Measurements from ENCODE around the gene UPF2. TPM values are rescaled to one million over a fixed set of nuclear protein-coding genes. Genes with fewer than 3 reads are reported as not detected.

UPF2 gene
- total and polyA plus RNA-seq, 2 of the 4 experiments (the other 2 are of a cell fraction), result 9.2 to 14.3 TPM

GRCh38 chr10:12055732-12056131 is 13.1 kb upstream of the UPF2 start:
- intact Hi-C loops (cut with micrococcal nuclease) (no loop called here), dilution Hi-C loops (cut with HindIII; ENCODE audit: low sequenced_read_pairs, unreplicated experiment) (no loop called here), in situ Hi-C loops (cut with MboI; ENCODE audit: low sequenced_read_pairs) (no loop called here)
- Histone ChIP-seq H2BK120ac (ENCODE audit: low read depth, low read length) (no peak overlapping the region), H2AFZ (replicated peaks; ENCODE audit: low read length, poor library complexity) (no peak overlapping the region), H3K36me3 (ENCODE audit: control insufficient read depth, insufficient read depth, low read length) (no peaks in the 10 kb centered on the region), H3K9ac (ENCODE audit: low read depth, low read length) (no peak overlapping the region), H3K56ac (ENCODE audit: extremely low read depth, insufficient read depth, low read length) (no peak overlapping the region), H2BK20ac (ENCODE audit: low read depth, low read length) (no peak overlapping the region), H3K14ac (replicated peaks; ENCODE audit: low read depth, low read length) (no peak overlapping the region), H3K27ac (ENCODE audit: insufficient read depth, low read length) (no peak overlapping the region), H2AK5ac (ENCODE audit: low read depth, low read length) (no peak overlapping the region), H3K4me3 (ENCODE audit: insufficient read depth, low read depth, low read length) (no peak overlapping the region), H3K27me3 (ENCODE audit: control insufficient read depth, insufficient read depth, low read length) (no peaks in the 10 kb centered on the region), H4K8ac (ENCODE audit: low read depth in 2 of 2, low read length in 2 of 2) (no peak overlapping the region), H3K4me2 (ENCODE audit: low read depth, low read length) (no peak overlapping the region), H3K18ac (ENCODE audit: low read depth, low read length) (no peak overlapping the region), H3K4me1 (ENCODE audit: control insufficient read depth, insufficient read depth, low read length) (no peaks in the 10 kb centered on the region), H2AK9ac (replicated peaks; ENCODE audit: low read depth, low read length, poor library complexity) (no peak overlapping the region), H3K9me1 (ENCODE audit: insufficient read depth, low read length) (no peaks in the 10 kb centered on the region), H2BK15ac (ENCODE audit: low read depth, low read length) (no peak overlapping the region), H3K79me1 (ENCODE audit: low read depth in 1 of 2, low read length in 2 of 2) (no peaks in the 10 kb centered on the region), H3K4ac (ENCODE audit: low read depth, low read length) (no peak overlapping the region), H4K5ac (ENCODE audit: low read depth, low read length) (no peak overlapping the region), H3K9me3 (ENCODE audit: control insufficient read depth, insufficient read depth, low read length) (no peaks in the 10 kb centered on the region), H4K20me1 (ENCODE audit: insufficient read depth, low read length) (no peaks in the 10 kb centered on the region), H2BK5ac (ENCODE audit: low read depth, low read length, poor library complexity, severe bottlenecking) (no peak overlapping the region), H3K23ac (ENCODE audit: low read depth, low read length) (no peak overlapping the region), H4K91ac (ENCODE audit: insufficient read depth, low read depth, low read length) (no peak overlapping the region)
- CTCF ChIA-PET, result no interaction called here
- POLR2A ChIA-PET (ENCODE audit: unreplicated experiment), result no interaction called here
- ATAC-seq (ENCODE audit: low read depth), result no peak
- no peak for DNase-seq
- TF ChIP-seq RFX5 (IDR thresholded peaks at IDR 0.05; ENCODE audit: low read depth, low read length), result no peak
- TF ChIP-seq, protein P1, sequence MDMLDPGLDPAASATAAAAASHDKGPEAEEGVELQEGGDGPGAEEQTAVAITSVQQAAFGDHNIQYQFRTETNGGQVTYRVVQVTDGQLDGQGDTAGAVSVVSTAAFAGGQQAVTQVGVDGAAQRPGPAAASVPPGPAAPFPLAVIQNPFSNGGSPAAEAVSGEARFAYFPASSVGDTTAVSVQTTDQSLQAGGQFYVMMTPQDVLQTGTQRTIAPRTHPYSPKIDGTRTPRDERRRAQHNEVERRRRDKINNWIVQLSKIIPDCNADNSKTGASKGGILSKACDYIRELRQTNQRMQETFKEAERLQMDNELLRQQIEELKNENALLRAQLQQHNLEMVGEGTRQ (IDR thresholded peaks at IDR 0.05; ENCODE audit: low read depth, low read length), result no peak
- TF ChIP-seq MAZ (IDR thresholded peaks at IDR 0.05; ENCODE audit: borderline replicate concordance, low read depth, low read length), result no peak
- no peak for TF ChIP-seq RCOR1 (IDR thresholded peaks at IDR 0.05; ENCODE audit: insufficient replicate concordance, low read length)
- no TSS peak for BruUV-seq (replicated peaks)
- WGBS, 2 experiments (ENCODE audit: extremely low coverage in 2 of 2, insufficient read length in 1 of 2), result 100% methylated on average over 1 of the region's 5 CpGs; no CpG with 5 or more reads in 1 of the 2 experiments
